ENCODE results near the gene PTPRM.

DNA sequence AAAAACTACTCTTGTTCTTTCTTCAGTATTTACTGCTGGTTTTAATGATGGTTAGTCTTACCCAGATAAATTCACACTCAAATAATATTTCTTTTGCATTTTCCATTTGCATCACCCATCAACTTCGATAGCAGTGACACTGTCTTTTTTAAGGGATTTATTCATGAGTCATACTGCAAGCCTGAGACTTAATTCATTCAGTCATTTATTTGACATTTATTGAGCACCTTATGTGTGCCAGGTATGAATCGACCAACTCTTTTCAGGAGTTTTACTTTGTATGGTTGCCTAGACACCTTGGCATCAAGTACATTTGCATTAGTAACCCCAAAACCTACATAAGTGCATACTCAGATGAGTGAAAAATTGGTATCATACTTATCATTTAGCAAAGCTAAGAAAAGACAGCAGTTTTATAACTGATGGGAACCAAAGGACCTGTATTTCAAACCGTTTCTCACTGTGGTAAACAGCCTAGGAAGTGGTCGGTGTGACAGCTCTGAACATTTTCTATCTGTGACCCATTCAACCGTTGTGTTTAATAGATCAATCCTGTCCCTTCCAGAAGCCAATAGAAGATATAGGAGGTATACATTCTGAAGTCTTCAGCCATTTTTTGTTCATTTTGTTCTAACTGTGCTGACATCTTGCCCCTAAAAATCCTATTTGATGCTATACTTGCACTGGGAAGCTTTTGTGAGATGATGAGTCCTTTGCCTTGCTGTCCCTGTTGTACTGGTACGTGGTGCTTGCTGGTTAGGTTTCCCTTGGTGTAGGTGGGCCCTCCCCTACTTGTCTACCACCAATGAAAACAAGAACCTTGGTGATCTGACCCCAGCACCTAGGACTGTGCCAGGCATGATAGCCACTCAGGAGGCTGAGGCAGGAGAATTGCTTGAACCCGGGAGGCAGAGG, 557.4 kb downstream of the PTPRM start:
- TF ChIP-seq POLR2AphosphoS5 (IDR thresholded peaks at IDR 0.05; ENCODE audit: low read depth, low read length), result no peak
- no peak for TF ChIP-seq POLR2A (IDR thresholded peaks at IDR 0.05; ENCODE audit: low read depth, low read length)
- no peak for TF ChIP-seq TAF1 (IDR thresholded peaks at IDR 0.05; ENCODE audit: borderline replicate concordance, low read depth, low read length)

All from GM12892 (cell line).